Stimulated activated CD4-positive, alpha-beta T cell treated with anti-CD3 and anti-CD28 coated beads, Interleukin-1b, Interleukin-23, amount 100 ng/mL, for 1 hour (primary cell): ENCODE results near the gene PIGU.

Experiments
- DNase-seq, 2 donors: peaks; one replicate each; pipeline ENCODE4 v3.0.0-alpha.2; 2020; ENCODE audit warnings: low read depth in 2 of 2

PIGU gene

DNA sequence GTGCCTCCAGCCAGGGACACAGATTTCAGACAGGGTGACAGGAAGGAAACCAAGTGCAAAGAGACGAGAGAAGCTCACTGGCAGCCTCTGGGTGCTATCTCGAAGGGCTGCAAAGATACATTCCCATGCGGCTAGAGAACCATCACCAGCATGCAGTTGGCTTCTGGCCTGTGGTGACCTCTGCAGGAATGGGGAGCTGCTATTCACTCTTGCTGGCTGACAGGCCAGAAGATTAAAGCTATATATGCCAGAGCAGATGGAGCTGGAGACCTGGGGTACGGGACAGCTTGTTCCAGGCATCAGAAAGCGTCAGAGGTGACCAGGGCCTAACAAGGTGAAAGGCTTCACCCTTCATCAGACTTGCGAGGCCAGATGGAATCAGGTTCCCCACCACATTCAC lies 98.4 kb downstream of the PIGU start:
- DNase-seq: no peak

DNA sequence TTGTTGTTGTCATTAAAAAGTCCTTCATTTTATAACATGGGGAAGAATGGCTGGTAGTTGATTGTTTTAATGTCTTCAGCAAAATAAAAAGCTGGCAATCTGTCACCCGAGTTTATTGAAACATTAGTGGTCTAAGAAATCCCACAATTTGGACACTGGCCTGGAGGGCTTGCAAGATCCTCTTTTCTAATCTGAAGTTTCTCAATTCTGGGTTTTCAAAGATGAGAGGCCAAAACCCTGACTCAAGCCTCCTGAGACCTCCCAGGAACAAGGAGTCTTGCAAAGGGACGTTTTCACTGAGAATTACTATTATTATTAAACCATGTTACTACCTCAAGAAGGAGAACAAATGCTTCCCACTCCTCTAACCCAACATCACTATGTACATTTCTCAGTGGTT lies 98.9 kb downstream of the PIGU start:
- no peak for DNase-seq

DNA sequence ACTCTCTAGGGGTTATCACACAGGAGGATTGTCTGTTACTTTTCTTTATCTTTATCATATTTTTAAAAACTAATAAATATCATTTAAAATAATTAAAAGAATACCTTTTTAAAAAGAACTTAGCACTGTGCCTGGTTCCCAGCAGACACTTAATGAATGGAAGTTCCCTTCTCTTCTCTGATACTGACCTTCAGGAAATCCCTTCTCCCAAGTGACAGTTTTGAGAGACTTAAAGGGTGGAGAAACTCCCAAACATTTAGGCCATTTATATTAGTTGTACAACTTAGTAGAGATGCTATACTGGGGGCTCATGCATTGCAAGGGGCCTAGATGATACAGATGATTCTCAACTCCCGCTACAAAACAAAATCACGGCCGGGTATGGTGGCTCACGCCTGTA lies 99.8 kb downstream of the PIGU start:
- no peak for DNase-seq

DNA sequence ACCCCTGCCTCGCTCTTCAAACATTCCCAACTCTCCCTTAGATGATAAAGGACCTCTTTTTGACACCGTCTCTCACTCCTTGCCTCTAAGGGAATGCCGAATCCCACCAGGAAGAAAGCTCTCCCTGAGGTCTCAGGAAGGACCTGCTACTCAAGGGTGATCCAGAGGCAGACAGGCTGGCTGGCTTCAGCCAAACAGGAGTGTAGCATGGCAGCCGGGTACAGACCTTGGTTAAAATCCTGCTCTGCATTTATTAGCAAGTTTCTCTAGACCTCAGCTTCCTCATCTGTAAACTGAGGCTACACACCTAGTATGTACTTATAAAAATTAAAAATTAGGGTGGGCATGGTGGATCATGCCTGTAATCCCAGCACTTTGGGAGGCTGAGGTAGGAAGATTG lies 101.1 kb downstream of the PIGU start:
- no peak for DNase-seq

DNA sequence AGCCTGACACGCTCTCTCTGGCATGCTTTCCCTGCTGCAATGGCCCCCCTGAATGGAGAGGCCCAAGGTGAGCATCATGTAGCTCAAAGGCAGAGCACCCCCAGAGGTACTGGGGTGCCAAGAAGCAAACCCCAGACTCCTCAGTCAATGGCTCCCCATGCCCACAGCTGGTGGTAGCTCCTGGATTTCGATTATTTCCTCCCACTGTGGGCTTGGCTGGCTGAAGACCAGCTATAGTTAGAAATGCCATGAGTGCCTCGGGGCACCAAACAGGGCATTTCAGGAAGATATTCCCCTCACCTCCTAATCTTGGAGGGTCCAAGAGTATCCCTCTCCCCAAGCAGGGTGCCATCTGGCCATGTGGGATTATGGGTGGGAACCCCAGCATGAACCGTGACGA lies 101.6 kb downstream of the PIGU start:
- DNase-seq: no peak

DNA sequence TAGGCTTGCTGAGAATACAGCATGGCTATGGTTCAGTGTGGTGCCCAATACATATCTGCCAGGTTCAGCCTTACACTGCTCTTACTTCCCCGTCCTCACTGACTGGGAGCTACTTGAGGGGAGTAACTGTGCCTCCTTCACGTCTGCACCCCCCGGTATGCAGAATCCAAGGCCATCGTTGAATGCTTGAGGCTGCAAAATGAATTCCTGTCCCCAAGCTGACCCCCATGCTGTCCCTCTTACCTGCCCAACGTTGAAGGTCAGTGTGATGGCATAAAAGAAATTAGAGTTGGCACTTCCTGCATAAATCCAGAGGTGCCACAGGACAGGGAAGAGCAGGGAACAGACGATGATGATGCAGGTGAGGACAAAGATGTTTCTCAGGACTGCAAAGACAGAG lies 102.0 kb downstream of the PIGU start:
- no peak for DNase-seq

DNA sequence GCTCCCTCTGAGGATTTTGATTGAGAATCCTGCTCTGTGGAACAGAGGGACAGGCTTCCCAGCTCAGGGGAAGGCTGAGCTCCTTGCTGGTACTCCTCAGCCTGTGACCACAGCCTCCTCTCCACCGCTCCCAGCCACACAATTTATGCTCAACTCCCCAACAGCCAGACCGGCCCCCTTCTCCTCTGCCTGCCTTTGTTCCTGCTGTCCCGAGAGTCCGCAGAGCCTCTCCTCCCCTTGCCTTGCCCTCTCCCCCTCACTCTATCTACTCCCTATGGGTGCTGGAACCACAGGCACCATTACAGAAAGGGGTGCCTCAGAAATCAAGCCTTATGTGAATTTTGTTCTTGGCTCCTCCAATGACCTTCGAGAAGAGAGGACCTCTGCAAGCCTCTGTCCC lies 102.5 kb downstream of the PIGU start:
- no peak for DNase-seq

DNA sequence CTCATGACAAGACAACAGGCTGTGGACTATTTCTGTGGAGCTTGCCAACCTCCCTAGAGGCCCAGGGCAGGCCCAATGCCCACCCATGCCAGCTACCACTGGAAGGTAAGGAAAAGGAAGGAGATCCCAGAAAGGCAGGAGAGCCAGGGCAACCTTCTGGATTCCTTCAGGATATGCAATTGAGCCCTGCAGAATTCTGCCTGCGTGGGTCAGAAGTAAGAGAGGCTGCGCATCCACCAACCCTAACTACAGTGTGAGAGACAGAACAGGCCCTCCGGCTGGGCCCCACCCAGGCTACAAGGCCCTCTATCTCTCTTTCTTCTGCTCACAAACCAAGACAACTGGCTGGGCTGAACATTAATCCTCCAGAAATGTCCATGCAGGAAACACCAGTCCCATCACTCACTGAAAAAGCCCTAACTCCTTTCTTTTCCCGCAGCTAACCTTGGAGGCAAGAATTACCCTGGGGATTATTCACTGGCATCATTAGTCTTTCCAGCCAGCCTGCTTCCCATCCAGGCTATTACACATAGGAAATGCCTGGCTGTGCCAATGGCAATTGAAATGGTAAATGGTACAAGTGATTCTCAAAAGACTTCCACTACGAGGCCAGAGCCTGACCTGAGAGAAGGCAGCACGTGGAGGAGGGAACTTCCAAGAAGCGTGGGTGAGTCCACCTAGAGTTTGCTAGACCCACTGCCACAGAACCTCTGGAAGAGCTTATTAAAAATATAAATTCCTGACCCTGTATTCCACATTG lies 103.2 kb downstream of the PIGU start:
- DNase-seq: no peak

DNA sequence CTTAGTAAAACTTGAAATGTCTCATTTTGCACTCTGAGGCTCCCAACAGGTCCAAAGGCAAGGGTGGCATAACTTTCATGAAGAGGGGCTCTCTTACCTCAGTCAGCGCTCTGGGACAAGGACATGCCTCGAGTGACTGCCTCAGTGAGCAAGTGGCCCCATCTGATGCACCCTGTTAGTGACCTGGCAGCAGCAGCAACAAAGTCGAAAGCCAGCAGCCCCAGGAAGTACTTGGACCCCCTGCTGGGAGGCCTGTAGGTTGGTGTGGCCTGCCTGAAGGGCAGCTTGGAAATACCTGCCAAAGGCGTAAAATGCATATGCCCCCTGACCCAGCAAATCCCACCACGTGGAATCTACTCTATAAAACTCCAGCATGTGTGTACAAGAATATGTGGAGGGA lies 105.1 kb downstream of the PIGU start:
- DNase-seq: no peak

DNA sequence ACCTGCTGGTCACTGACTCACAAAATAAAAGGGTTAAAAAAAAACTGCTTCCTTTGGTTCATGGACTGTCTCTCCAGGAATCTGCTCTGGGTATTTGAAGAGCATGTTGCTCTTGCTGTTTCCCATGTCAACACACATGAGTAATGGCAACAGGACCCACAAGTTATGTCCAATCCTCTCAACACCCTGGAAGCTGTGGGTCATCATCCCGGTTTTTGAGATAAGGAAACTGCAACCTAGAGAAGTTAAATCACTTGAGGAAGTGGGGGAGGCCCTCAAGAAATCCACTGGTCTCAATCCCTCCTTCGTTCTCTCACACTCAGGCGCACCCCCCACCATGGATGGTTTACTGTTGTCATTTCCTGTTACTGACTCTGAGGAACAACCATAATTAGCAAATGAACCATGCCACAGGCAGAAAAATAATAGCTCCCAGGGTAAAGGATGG lies 106.0 kb downstream of the PIGU start:
- DNase-seq: no peak

DNA sequence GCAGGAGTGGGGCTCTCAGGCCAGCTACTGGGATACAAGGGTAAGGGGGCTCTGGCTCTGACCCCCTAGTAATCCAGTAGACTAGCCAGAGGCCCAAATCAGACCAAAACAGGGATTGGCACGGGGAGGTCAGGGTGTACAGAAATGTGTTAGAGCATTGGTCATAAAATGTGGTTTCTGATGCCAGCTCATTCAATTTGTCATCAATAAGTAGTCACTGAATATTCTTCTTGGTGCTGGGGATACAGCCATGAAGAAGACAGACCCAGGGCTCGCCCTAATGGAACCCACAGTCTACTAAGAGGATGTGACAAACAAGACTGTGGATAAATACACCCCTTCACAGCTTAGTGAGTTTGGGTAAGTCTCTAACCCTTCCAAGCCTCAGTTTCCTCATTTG lies 107.3 kb downstream of the PIGU start:
- DNase-seq: no peak

DNA sequence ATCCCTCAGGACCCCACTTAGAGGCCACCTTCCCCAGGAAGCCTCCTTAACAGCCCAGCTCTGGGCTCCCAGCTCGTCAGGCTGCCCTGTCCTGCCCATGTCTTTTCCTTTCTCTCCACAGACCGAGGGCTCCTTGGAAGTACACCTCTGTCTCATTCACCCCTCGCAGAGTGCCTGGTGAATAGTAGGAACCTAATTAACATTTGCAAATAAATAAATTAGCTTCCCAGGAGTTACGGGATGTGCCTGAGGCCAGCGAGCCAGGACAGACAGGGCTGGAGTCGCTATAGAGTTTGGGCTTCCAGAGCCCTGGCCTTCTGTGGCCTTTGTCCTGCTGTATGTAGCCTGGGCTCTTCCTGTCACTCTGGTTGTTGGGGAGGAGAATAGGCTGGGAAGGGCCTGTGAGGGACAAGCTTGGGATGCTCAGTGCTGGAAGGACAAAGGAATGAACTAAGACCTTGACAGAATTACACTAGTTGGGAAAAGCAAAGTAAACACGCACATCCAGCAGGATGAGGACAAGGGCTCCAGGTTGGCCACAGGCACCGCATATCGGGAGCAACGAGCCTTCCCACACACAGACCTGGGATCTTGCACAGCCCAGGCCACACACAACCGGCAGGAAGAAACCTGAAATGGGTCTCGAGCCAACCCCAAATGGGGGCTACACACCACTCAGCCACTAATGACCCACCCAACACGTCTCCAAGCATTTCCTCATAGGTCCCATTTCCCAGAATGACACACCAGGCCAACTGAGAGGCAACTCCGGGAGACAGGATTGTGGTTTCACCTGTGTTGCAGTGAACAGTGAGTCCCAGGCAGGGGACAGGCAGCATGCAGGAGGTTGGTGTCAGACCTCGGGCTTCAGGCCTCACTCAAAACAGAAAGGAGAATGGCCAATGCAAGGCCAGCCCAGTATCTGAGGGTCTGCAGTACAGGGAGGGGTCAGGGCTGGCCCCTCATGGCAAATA lies 108.7 kb downstream of the PIGU start:
- DNase-seq: no peak

DNA sequence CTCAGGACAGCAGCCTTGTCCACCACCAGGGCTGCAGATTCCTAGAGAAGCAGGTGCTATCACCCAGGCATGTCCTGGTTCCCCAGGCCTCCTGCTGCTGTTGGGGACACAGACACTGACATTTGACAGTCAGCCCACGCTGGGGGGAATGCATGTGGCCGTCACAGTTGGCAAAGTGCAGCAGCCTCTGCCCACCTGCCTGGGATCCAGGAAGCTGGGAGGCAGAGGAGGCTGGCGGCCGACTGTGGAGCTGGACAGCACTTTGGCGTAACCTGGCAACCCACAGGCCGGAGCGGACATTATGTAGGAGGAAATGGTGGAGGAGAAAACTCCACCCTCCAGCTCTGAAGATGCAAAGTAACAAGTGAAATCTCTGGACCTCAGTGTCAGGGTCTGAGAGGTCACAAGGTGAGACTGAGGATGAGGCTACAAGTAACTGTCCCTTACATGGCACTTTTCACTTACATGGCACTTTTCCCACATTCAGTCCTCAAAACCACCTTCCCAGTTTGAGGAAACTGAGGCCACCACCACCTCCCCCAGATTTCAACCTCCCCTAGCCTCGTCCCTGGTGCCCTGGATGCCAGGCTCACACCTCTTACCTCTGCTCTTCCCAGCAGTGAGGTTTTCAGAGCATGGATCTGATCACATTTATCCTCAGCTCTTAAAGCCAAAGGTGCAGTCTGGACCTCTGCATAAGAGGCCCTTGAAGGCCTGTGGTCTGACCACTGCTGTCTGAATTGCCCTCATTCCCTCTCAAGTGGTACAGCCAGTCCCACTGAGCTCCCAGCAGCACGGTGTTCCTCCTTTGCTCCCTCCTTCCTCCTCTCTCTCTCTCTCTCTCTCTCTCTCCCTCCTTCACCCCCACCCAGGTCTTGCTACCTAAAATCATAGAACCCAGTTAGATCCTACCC lies 109.7 kb downstream of the PIGU start:
- no peak for DNase-seq

DNA sequence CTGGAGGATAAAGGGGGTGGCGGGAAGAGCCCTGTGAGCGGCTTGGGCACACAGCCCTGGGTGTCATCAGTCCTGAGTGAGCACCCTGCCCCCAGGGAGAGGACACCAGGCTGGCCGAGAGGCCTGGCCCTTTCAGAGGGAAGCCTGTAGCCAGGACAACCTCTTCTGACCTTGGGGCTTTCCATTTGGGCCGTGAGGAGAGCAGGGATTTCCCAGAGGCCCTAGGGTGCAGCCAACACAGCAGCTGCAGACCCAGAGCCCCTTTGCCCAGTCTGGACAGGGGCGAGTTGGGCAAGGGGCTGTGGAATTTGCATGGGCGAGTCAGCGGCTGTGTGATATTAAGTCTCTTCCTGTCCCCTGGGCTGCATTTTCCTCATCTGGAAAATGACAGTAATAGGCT lies 112.1 kb downstream of the PIGU start:
- no peak for DNase-seq

DNA sequence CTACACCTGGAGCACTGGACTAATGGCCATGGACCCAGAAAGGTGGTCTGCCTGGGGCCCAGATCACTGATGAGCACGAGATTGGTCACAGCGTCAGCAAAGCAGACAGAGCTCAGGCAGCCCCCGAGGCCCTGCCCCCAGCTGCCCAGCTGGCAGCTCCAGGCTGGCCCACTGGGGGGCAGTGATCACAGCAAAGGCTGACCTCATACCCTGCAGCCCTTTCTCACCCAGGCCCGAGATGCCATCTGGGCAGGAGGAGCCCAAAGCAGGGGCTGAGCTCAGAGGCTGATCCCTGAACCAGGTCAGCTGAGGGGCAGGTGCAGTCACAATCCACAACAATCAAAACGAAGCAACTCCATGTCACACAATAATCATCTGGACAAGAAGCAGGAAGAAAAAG lies 114.3 kb downstream of the PIGU start:
- no peak for DNase-seq

DNA sequence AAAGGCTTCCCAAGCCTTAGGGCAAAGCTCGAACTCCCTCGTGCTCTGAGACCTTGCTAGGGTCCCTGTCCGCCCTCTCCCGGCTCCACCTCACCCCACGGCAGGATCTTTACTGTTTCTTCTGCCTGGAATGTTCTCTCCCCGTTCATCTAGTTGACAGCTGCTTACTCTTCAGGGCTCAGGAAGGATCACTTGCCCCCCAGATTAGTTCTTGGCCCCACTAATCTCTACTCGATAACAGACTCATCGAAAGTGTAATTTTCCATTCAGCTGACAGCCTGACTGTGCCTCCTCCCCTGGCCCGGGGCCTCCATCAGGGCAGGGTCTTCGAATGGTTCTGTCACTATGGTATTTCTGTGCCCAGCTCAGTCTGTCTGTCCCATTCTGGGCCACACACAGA lies 115.2 kb downstream of the PIGU start:
- no peak for DNase-seq

DNA sequence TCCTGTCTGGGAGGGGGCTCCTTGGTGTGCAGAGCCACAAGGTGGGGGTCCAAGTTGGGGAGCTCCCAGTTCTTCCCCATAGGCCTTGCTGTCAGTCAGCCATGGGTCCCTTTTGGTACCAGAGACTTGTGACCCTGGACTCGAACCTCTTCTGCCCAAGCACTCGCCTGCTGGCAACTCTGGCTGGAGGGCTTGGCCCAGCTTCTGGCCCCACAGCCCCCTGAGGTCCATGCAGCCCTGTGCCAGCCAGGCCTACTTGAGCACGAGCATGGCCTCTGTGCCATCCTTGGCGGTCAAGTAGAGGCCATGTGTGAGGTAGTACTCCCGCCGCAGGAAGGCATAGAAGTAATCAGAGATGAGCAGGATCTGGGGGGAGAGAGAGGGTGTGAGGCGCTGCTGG lies 116.3 kb downstream of the PIGU start:
- no peak for DNase-seq

DNA sequence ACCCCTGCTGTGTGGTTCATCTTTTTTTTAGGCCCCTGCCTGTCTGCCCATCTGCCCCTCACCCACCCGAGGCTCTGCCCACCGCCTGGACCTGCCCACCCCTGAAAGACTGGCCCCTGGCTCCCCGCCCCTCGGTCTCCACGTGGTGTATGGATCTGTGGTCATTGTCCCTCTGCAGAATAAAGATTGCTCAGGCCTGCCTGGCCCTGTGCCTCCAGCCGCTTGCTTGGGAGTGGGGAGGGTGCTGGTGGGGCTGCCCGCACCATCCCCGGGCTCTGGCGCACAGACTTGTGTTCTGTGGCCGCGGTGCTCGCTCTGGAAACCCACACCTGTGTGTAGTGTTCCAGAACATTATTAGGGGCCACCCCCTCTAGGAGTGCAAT lies 116.8 kb downstream of the PIGU start:
- no peak for DNase-seq

DNA sequence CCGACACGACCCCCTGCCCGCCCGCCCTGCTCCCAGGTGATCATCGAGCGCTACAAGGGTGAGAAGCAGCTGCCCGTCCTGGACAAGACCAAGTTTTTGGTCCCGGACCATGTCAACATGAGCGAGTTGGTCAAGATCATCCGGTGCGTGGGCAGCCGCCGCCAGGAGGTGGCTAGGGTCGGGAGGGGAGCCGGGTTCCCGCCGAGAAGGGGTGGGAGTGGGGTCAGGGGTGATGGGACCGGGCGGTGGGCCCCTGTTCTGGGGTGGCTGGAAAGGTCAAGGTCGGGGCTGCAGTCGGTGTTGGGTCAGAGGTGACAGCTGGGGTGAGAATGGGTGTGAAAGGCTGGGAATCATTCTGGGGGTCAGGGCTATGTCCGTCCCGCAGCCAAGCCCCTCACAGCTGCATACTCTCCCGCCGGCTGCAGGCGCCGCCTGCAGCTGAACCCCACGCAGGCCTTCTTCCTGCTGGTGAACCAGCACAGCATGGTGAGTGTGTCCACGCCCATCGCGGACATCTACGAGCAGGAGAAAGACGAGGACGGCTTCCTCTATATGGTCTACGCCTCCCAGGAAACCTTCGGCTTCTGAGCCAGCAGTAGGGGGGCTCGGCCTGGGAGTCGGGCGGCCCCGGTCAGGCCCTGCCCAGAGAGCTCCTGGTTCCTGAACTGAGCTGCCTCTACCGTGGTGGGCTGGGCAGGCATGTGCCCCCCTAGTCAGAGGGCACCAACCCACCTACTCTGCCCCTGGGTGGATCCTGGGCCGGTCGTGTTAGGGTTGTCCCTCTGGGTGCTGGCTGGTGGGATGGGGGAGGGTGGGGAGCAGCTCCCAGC lies 117.4 kb downstream of the PIGU start:
- DNase-seq: no peak

DNA sequence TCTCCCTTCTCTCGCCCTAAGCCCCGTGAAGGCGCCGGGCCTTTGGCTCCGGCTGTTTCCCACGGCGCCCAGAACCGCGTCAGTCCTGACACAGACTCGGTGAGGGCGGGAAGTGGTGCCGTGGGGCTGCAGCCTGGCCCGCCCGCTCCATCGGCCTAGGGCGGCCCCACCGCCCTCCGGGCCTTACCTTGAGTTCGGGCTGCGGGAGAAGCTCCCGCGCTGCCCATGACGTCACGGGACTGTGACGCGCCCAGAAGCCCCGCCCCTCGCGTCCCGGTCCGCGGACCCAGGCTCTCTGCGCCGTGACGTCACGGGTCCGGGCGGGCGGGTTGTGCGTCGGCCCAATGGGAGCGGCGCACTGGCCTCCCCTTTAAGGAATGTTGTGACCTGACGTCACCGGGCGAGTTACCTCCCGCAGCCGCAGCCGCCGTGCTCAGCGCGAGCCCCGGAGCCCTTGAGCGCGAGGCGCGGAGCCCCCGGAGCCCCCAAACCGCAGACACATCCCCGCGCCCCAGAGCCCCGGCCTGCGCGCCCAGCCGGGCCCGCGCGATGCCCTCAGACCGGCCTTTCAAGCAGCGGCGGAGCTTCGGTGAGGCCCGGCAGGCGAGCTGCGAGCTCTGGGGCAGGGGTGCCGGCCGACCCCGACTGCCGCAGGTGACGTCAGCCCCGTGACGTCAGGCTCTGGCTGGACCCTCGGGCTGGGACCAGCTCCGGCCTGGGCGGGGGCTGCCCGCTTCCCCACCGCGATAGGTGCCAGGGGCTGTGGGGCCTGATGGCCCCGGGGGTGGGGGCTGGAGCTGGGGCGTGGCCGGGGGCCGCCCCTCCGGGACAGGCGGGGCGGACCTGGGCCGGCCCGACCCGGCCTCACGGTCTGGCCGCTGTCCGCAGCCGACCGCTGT lies 118.3 kb downstream of the PIGU start, which contains the start of gene MAP1LC3A:
Gene MAP1LC3A, plus strand, starts transcription at position 399 of the 899 bp plus-strand sequence. Its CDS starts 151 bp downstream, at position 550.
- peak; percentile 83 to 86 for DNase-seq
